Hepatocyte (in vitro differentiated cells): ENCODE measurements around the gene BCAS1.

Source experiments
- CTCF ChIP-seq: fragments of 200-600 bp; sonication (generic); IDR thresholded peaks from 2 replicates; pipeline ENCODE4 v1.5.1; 2016; ENCODE audit warnings: antibody characterized with exemption, mild to moderate bottlenecking; ENCODE audit not compliant: poor library complexity
- EZH2 ChIP-seq: fragments of 200-600 bp; sonication (generic); IDR thresholded peaks from 2 replicates; pipeline ENCODE4 v1.6.1; 2016; ENCODE audit warnings: antibody characterized with exemption, mild to moderate bottlenecking, borderline replicate concordance
- EZH2phosphoT487 ChIP-seq: fragments of 200-600 bp; sonication (generic); IDR thresholded peaks from one replicate; pipeline ENCODE4 v1.6.1; 2018; ENCODE audit warnings: antibody characterized with exemption, mild to moderate bottlenecking, low read depth, moderate library complexity; ENCODE audit not compliant: unreplicated experiment, severe bottlenecking

- TF ChIP-seq CTCF, result no peak
- no peak for TF ChIP-seq EZH2
- no peak for TF ChIP-seq EZH2phosphoT487
Observed at GRCh38 chr20:53940907-53941545, 129.4 kb downstream of the BCAS1 start.
